ENCODE results near the gene LTBP4.
"Not testable (repeated sequence)": the region's sequence is repeated elsewhere in the genome, so short reads cannot be mapped to it uniquely, and the experiment has no call there.

Gene LTBP4

GRCh38 chr19:40576585-40577451 lies 24.4 kb upstream of the LTBP4 start, which contains the start of gene SHKBP1:
Gene SHKBP1 (plus strand): TSS chr19:40576873. CDS start chr19:40576900, 27 bp downstream.
- DNase-seq (ENCODE audit: low read depth in 2 of 2), result peak; percentile 85 to 89

DNA sequence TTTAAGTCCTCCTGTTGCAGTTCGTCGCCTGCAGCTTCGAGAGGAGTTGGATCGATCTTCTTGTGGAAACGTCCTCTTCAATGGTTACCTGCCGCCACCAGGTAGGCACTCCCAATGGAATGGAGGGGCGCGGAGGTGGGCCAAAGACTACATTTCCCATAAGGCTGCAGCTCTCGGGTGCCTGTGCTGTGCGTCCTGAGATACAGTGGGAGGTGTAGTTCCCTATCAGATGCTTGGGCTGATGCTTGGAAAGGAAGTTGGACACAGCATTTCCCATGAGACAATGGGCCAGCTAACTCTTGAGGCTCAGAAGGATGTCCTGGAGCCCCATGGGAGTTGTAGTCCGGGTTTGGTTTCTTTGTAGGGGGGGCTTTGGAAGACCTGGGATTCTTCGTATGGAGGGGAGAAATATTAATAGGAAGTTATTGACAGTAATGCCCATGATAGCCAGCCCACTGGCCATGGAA lies 22.7 kb upstream of the LTBP4 start:
- DNase-seq (ENCODE audit: low read depth in 2 of 2), result no peak

GRCh38 chr19:40580619-40581018 lies 20.6 kb upstream of the LTBP4 start:
- no peak for DNase-seq (ENCODE audit: low read depth in 2 of 2)

DNA sequence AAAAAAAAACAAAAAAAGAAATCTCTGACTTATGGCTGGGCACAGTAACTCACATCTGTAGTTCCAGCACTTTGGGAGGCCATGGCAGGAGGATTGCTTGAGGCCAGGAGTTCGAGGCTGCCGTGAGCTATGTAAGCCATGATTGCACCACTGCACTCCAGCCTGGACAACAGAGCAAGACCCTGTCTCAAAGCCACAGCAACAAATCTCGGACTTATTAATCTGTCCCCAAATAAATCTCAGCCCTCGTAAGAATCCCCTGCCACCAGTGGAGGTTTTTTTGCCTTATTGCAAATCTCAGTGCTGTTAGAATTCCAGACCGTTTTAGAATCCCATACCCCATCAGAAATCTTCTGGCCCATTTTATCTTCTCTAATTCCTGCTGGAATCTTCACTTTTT lies 19.6 kb upstream of the LTBP4 start:
- no peak for DNase-seq (ENCODE audit: low read depth in 2 of 2)

DNA sequence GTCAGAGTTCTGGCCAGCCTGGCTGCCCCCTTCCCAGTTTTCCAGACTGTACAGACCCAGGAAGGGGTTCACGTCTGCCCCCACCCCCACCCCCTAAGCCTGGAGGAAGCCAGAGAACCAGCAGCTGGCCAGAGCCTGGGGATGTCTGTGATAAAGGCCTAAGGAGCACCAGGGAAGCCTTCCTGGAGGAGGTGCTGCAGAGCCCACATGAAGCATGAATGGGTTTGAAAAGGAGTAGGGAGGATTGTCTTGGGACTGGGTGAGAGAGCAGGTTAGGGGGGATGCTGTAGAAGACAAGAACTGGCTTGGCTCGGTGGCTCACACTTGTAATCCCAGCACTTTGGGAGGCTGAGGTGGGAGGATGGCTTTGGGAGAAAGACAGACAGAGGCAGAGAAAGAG lies 18.7 kb upstream of the LTBP4 start:
- no peak for DNase-seq (ENCODE audit: low read depth in 2 of 2)

GRCh38 chr19:40583283-40583682 lies 17.9 kb upstream of the LTBP4 start:
- DNase-seq (ENCODE audit: low read depth in 2 of 2), result no peak

DNA sequence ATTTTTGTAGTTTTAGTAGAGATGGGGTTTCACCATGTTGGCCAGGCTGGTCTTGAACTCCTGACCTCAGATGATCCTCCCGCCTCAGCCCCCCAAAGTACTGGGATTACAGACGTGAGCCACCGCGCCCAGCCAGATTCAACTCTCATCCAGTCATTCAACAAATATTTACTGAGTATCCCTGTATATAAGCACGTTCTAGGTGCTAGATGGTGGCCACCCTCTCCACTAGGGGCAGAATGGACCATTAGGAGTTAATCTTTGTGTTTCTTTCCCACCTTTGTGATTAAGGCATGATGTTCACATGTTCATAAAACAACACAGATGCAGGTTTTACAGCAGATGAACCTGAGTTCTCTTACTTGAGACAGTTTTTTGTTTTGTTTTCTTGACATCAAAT lies 17.2 kb upstream of the LTBP4 start:
- no peak for DNase-seq (ENCODE audit: low read depth in 2 of 2)

DNA sequence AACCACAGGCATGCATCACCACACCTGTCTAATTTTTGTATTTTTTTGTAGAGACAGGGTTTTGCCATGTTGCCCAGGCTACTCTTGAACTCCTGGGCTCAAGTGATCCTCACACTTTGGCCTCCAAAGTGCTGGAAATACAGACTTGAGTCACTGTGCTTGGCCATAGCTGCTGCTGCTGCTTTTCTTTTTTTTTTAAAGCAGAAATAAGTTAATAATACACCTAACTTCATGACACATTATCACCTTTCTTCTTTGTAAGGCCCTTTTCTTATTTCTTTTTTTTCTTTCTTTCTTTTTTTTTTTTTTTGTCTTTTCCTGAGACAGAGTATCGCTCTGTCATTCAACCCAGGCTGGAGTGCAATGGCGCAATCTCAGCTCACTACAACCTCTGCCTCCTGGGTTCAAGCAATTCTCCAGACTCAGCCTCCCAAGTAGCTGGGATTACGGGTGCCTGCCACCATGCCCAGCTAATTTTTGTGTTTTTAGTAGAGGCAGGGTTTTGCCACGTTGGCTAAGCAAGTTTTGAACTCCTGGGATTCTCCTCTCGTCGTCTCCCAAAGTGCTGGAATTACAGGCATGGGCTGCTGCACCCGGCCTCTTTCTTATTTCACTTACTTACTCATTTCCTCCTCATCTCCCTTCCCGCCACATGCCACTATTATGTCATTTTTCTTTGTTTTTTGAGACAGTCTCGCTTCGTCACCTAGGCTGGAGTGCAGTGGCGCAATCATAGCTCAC lies 15.8 kb upstream of the LTBP4 start:
- DNase-seq (ENCODE audit: low read depth in 2 of 2), result no peak

GRCh38 chr19:40585982-40586422 lies 15.2 kb upstream of the LTBP4 start:
- no peak for DNase-seq (ENCODE audit: low read depth in 2 of 2)

DNA sequence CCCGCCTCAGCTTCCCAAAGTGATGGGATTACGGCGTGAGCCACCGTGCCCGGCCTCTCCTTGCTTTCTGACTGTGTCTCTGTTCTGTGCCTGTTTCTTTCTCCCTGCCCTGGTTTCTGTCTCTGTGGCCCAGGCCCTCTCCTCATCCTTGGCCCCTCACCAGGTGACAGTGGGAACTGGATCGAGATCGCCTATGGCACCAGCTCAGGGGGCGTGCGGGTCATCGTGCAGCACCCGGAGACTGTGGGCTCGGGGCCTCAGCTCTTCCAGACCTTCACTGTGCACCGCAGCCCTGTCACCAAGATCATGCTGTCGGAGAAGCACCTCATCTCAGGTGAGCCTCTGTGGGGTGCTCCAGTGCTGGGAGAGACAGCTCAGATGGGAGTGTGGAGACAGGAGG lies 14.6 kb upstream of the LTBP4 start:
- no peak for DNase-seq (ENCODE audit: low read depth in 2 of 2)

- no peak for DNase-seq (ENCODE audit: low read depth in 2 of 2)
Measured at GRCh38 chr19:40588110-40588854, 12.9 kb upstream of the LTBP4 start.

DNA sequence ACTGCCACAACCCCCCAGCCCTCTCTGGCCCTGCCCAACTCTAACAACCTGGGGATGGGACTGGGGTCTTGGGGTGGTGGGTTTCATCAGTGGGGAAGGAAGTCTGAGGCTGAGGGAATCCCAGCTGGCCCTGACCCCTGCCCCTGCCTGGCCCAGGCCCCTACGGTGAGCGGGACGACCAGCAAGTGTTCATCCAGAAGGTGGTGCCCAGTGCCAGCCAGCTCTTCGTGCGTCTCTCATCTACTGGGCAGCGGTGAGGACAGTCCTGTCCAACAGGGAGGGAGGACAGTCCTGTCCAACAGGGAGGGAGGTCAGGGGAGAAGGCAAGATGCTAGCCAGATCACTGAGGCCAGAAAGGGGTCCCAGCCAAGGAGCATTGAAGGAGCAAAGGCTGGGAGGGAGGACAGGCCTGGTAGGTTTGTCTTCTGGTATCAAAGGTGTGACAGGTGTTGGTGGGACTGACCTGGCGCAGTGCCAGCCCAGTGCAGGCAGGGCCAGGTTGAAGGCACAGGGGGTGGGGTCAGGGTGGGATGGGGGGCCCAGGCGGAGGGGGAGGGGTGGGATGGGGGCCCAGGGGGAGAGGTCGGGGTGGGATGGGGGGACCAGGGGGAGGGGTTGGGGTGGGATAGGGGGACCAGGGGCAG lies 12.1 kb upstream of the LTBP4 start:
- DNase-seq (ENCODE audit: low read depth in 2 of 2), result no peak

GRCh38 chr19:40589591-40590429 lies 11.4 kb upstream of the LTBP4 start:
- no peak for DNase-seq (ENCODE audit: low read depth in 2 of 2)

- DNase-seq (ENCODE audit: low read depth in 2 of 2), result no peak
Measured at GRCh38 chr19:40590464-40591265, 10.5 kb upstream of the LTBP4 start.

GRCh38 chr19:40591724-40592123 lies 9.4 kb upstream of the LTBP4 start:
- not testable (repeated sequence) for DNase-seq (ENCODE audit: low read depth in 2 of 2)

- no peak for DNase-seq (ENCODE audit: low read depth in 2 of 2)
Measured at GRCh38 chr19:40592170-40592569, 9.0 kb upstream of the LTBP4 start.

- DNase-seq (ENCODE audit: low read depth in 2 of 2), result no peak
Measured at GRCh38 chr19:40594255-40594654, 6.9 kb upstream of the LTBP4 start.

GRCh38 chr19:40594657-40595091 lies 6.5 kb upstream of the LTBP4 start:
- no peak for DNase-seq (ENCODE audit: low read depth in 2 of 2)

- no peak for DNase-seq (ENCODE audit: low read depth in 2 of 2)
Measured at GRCh38 chr19:40596608-40597328, 4.4 kb upstream of the LTBP4 start.
